ENCODE results near the gene FAM168A.
A peak's percentile ranks its signal among the peaks of the same experiment; 100 is the strongest.

The FAM168A gene

GRCh38 chr11:73398721-73399120 is 199.2 kb downstream of the FAM168A start:
- DNase-seq = no peak

GRCh38 chr11:73398132-73398526 is 199.8 kb downstream of the FAM168A start:
- no peak for DNase-seq

DNA sequence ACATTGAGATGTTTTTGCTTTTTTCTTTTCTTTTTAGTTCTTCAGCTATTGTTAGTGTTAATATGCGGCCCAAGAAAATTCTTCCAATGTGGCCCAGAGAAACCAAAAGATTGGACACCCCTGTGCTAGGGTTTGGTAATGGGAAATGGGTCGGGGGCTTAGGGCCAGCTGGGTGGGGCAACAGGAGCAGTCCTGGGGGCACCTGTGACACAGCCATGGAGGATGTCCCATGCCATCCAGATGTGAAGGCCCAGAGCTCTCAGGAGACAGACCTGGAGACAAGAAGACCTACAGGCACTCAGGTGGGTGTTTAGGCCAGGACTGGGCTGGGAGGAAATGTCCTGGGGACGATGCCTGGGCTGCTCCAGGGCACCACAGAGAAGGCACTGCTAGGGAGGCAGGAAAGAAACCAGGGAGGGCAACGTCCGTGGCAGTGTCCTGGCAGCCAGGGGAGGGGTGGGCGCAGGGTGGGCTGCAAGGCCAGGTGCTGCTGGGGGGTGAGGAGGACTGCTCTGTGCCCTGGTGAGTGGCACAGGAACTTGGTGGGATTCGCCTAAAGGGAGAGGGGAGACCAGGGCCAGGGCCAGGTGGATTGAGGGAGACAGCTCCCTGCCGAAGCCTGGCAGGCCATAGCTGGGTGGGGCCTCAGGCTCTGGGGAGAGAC is 200.3 kb downstream of the FAM168A start:
- DNase-seq = no peak

GRCh38 chr11:73396985-73397384 is 200.9 kb downstream of the FAM168A start:
- no peak for DNase-seq

DNA sequence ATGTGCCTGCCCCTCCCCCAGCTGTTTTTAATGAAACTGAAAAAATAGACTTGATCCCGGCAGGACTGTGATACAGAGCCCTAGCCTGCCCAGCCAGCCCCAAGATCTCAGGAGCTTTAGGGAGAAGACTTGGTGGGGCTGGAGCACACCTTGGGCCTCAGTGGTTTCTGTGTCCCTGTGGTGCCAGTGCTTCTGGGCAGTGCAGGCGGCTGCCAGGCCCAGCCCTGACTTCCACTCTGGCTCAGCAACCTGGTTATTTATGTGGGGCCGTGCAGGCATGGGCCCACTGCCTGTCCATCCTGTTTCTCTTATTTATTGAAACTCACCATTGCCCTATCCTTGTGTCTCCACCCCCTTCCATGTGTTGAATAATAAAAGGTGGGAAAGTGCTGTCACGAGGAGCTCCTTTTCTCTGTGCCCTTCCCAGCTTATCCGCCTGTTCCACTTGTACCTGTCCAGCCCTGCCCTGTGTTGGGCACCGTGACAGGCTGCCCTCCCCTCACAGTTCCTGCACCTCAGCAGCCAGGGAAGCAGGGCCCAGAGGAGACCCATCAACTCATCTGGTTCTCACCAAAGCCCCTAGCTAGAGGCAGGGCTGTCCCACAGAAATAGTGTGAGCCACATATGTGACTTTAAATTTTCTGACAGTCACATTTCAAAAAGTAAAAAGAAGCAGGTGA is 201.5 kb downstream of the FAM168A start:
- no peak for DNase-seq

GRCh38 chr11:73395297-73396208 is 202.4 kb downstream of the FAM168A start:
- no peak for DNase-seq

- no peak for DNase-seq
Observed at GRCh38 chr11:73394416-73395296, 203.3 kb downstream of the FAM168A start.

GRCh38 chr11:73393479-73394415 is 204.2 kb downstream of the FAM168A start:
- peak; percentile 82 to 86 (median 83) for DNase-seq

DNA sequence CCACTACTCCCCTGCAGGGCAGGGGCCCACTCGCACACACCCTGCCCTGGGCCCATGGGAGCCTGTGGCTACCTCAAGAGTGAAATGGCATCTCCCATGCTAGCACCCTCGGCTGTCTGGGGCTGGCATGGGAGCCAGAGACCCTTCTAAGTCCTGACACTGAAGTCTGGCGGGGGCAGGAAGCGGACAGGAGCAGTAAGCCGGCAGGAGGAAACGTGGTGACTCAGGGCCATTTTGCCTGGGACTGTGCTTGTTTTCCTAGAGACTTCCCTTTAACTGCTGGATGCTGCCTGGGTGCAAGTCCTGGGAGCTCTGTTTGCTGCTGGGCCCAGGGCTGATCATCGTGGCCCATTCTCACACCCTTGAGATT is 204.9 kb downstream of the FAM168A start:
- peak; percentile 35 to 46 (median 36) for DNase-seq

DNA sequence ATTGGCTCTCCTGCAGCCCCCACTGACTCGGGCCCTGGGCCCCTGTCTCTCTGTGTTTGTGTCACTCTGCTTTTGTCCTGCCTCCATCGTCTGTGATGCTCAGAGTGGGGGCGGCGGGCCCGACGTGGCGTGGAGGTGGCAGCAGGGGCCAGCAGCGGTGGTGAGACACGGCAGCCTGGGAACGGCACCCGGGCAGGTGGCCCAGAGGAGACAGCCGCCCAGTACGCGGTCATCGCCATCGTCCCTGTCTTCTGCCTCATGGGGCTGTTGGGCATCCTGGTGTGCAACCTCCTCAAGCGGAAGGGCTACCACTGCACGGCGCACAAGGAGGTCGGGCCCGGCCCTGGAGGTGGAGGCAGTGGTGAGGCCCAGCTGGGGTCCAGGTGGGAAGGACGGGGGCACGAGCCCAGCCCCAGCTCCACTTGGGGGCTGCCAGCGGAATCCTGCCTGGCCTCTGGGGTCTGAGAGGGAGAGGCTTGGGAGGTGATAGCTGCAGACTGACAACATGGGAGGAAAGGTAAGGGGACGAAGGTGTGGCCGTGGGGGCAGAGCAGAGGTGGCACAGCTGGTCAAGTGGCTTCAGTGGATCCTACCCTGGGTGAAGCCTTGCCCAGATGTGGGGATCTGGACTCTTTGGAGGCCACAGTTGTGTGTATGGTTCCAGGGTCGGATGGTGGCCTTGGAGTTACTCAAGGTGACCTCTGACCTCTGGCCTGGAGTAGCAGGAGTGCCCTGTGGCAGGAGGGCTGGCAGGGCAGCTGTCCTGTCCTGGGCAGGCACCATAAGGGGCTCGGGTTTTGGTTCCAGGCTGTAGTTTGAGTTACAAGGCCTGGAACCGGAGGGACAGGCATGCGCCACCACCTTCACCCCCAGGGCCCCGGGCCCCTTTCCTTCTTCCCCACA is 205.6 kb downstream of the FAM168A start:
- DNase-seq = no peak

DNA sequence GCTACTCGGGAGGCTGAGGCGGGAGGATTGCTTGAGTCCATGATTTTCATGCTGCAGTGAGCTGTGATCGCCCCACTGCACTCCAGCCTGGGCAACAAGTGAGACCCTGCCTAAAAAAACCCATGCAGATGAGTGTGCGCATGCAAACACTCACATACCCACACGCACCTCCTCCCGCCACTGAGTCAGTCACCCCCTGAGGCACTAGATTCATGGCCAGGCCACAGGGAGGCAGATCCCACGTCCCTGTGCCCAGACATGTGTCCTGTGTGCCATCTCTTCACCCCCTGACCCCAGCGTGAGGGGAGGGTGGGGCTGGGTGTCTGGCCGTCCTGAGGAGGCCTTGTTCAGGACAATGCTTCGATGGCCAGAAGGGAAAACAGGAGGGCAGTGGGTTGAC is 206.2 kb downstream of the FAM168A start:
- no peak for DNase-seq

GRCh38 chr11:73390601-73391565 is 207.0 kb downstream of the FAM168A start:
- DNase-seq = no peak

DNA sequence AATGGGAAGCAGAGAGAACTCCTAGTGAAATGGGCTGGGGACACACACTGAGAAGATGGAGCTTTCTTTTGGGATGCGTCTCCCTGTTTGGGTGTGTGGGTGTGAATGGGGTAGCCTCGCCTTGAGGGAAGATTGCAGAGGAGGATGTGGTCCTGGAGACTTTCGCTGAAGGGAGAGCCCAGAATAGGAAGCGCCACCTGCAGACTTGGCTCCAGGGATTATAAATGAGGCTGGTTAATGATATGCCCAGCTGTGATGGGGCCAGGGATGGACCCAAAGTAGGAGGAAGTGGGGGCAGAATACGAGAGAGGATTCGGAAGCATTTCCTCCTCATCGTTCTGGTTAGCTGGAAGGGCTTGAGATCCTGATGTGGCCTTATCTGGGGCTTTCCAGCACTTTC is 208.0 kb downstream of the FAM168A start:
- DNase-seq = no peak

- no peak for DNase-seq
Observed at GRCh38 chr11:73389134-73389525, 208.8 kb downstream of the FAM168A start.

GRCh38 chr11:73388265-73389133 is 209.4 kb downstream of the FAM168A start:
- peak; percentile 36 to 61 (median 50) for DNase-seq

DNA sequence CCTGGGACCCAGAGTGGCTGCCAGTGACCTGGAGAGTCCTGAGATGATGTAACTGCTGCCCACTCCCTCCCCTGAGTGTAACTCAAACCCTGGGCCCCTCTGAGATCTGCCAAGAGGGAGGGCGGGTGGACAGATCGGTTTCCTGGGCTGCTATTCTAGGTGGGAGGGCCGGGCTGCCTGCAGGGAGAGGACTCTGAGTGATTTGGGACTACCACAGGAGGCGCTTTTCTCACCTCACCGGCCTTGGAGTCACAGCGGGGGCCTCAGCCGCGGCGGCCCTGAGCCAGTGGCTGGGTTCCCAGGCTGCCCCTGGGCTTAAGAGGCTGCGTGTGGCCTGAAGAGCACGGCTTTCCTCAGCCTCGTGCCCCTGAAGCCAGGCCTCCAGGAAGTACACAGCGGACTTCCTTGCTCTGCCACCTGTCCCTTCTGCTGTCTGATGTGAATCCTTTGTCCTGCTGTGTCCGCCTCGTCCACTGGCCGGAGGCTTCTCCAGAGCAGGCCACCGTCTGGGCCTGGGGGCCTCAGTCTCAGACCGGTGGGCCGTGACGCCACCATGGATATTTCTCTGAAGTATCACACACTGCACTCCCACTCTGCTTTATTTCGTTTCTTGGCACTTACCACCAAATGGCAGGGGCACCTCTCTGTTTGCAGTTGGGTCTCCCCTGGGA is 210.2 kb downstream of the FAM168A start:
- DNase-seq = peak in 2 of 3 donors; percentile 35 to 56

DNA sequence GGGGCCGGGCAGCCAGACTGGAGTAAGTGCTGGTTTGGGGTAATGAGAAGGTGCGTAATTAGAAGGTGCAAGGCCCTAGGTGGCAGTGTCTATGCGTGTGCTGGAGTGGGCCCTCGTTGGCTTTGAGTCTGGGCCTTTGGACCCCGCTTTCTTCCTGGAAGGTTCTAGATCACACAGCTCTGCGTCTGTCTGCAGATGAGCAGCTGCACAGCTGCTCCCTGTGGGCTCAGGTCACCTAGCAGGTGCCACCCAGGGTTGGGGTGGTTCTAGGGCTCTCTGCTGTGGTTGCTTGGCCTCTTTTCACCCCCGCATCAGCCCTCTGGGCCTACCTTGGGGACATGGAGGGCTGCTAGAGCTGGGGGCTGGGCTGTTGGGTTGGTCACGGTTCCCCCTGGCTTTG is 211.4 kb downstream of the FAM168A start:
- no peak for DNase-seq
